Mucosa of descending colon (tissue), 3 donors: ENCODE measurements around the gene MPV17L. TPM values are rescaled to one million over a fixed set of nuclear protein-coding genes. Genes with fewer than 3 reads are reported as not detected.
"Not testable (repeated sequence)": the region's sequence is repeated elsewhere in the genome, so short reads cannot be mapped to it uniquely, and the experiment has no call there.

Experiments used
- ATAC-seq: fragments of 200-7000 bp; cut with Tn5 transposase; one replicate; pipeline ENCODE4 v1.9.1; 2020; ENCODE audit warnings: mild to moderate bottlenecking, moderate library complexity
- DNase-seq, 3 donors: peaks; one replicate each; pipeline ENCODE4 v3.0.0-alpha.2; 2020
- H3K36me3 ChIP-seq: fragments of 200-600 bp; one replicate; pipeline ENCODE4 v1.8.0; 2021; ENCODE audit warnings: low read depth, mild to moderate bottlenecking
- H3K4me1 ChIP-seq: fragments of 200-600 bp; one replicate; pipeline ENCODE4 v1.8.0; 2021; ENCODE audit warnings: low read depth, mild to moderate bottlenecking
- H3K4me3 ChIP-seq: fragments of 200-600 bp; one replicate; pipeline ENCODE4 v1.8.0; 2021; ENCODE audit warnings: mild to moderate bottlenecking
- H3K9me3 ChIP-seq: fragments of 200-600 bp; one replicate; pipeline ENCODE4 v1.8.0; 2021; ENCODE audit warnings: mild to moderate bottlenecking
- CTCF ChIP-seq: fragments of 200-600 bp; IDR thresholded peaks from one replicate; pipeline ENCODE4 v1.8.0; 2022; ENCODE audit warnings: antibody characterized with exemption, mild to moderate bottlenecking
- intact Hi-C, 2 donors: fragments of 100-400 bp; cut with DNase I in 1 of 2; cut with micrococcal nuclease in 1 of 2; formaldehyde crosslinking; loops; one replicate each; pipeline versions ENCODE4 v1.11.0 to v1.11.1; 2022; cut with DNase I, micrococcal nuclease
- total RNA-seq, 3 donors: library from RNA; stranded (reverse); fragmentation: NEBNext Ultra II Directional in 2 of 3; extraction: Animal tissue kit (Norgen Biotek cat#: 25700) in 2 of 3; gene quantifications; one replicate each; pipeline versions ENCODE4 v1.2.1 to v1.2.4, GENCODE V29; 2021 to 2023
- donor health status: DM: no; HTN: no; CAD: no; lungs with moderate emphysema.
- donor health status: DM: no; HTN: no; CAD: no.
- donor health status: DM: no; HTN: yes; CAD: no.

The MPV17L gene
- total RNA-seq, 3 donors from 2014 or later, result 4.8 to 9.8 (median 8.3) TPM

DNA sequence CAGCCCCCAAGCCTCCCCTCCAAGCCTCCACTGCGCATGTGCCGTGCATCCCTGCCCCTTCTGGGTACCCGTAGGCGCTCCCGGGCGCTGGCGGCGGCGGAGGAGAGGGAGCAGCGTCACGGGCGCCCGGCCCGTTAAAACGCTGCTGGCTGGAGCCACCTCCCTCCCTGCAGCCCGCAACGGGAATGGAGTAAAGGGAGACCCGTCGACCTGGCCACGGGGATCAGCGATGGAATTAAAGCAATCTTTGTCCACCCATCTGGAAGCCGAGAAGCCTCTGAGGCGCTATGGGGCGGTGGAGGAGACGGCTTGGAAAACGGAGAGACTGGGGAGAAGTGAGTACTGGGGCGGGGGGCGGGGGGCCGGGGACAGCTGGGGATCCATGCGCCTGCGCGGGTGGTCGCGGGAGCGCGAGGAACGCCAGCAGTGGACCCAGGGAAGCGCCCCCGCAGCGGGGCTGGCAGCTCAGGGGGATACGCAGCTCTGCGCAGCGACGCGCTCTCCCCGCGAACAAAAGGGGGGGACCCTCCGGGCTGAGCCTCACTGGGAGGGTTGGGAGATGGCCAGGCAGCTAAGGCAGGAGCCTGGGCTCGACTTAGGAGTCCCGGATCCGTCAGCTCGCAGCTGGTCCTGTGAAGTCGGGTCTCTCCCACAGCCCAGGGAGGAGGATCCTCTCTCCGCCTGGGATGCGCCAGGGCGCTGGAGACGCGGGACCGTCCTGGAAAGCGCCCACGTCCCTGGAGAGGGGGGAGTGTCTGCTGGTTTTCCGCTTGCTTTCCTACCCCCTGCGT lies 39.1 kb downstream of the MPV17L start, which contains the start of gene BMERB1:
Gene BMERB1 (plus strand): TSS at position 164 of the 791 bp plus-strand sequence. CDS start 66 bp downstream, at position 230.
- no peaks in the 10 kb centered on the region for H3K9me3 ChIP-seq
- peak within 1 kb of the TSS; percentile 26 for H3K4me3 ChIP-seq
- H3K36me3 ChIP-seq, result no peaks in the 10 kb centered on the region
- peak; percentile 19 to 67 (median 50) for DNase-seq
- intact Hi-C loops, result no loop called here
- peak; percentile 79 for ATAC-seq
- no peak for TF ChIP-seq CTCF
- peaks cover 3% of the 10 kb centered on the region for H3K4me1 ChIP-seq

DNA sequence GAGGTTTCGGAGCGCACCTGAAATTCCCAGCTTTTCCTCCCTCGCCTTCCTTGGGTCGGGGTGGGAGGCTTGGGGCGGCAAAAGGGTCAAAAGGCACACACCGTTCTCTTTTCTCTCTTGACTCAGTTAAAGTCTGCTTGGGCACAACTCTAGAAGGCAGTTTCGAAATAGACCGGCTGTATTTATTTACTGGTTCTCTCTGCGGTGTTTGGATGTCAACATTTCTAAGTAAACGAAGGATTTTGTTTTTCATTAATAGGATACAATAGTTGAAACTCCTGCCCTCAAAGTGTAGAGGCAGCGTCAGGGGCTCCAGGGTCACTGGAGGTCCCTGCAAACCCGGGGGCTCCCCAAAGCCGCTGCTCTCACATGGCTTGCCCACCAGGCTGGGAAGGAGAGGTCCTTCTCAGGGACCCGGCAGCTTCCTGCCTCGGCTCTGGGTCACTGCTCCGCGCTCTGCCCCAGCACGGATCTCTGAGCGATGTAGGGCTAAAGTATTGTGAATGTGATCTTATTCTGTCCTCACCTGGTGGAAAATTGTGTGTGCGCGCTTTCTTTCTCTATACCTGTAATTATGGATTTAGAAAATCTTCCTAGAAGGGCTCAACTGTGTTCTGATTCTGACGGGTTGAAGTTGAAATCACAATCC lies 39.8 kb downstream of the MPV17L start:
- H3K9me3 ChIP-seq, result no peaks in the 10 kb centered on the region
- H3K4me3 ChIP-seq, result peak overlapping the region; percentile 26
- H3K36me3 ChIP-seq, result no peaks in the 10 kb centered on the region
- peaks cover 3% of the 10 kb centered on the region for H3K4me1 ChIP-seq
- ATAC-seq, result peak; percentile 24
- intact Hi-C loops, result no loop called here
- DNase-seq, result no peak
- no peak for TF ChIP-seq CTCF

GRCh38 chr16:15439102-15439501 lies 43.5 kb downstream of the MPV17L start:
- DNase-seq, result no peak
- peaks cover 3% of the 10 kb centered on the region for H3K4me1 ChIP-seq
- intact Hi-C loops, result no loop called here

DNA sequence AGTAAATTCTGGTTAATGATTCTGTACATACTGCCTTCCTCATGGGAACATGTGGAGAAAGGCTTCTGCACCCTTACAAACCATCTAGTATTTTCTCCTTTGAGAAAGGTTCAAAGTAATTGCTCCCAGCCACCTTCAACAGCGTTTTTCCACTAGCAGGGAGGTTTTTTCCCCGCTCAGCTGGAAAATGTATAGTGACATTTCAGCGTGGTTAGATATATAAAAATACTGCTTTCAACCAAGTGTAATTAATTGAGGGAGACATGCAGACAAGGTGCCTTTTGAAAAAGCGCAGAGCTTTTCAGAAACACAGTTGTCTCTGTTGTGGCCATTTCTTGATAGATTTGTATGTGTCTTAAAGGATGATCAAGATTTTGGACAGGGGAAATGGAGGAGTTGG lies 44.0 kb downstream of the MPV17L start:
- Histone ChIP-seq H3K4me3 (no peak overlapping the region), H3K36me3 (no peaks in the 10 kb centered on the region), H3K9me3 (no peaks in the 10 kb centered on the region), H3K4me1 (peaks cover 3% of the 10 kb centered on the region)
- DNase-seq, result no peak
- TF ChIP-seq CTCF, result no peak
- intact Hi-C loops, result no loop called here
- ATAC-seq, result no peak

More at GRCh38 chr16:15439102-15439501, 43.5 kb downstream of the MPV17L start:
- Histone ChIP-seq H3K9me3 (no peaks in the 10 kb centered on the region), H3K4me3 (no peak overlapping the region), H3K36me3 (no peaks in the 10 kb centered on the region)
- ATAC-seq, result no peak
- TF ChIP-seq CTCF, result no peak

DNA sequence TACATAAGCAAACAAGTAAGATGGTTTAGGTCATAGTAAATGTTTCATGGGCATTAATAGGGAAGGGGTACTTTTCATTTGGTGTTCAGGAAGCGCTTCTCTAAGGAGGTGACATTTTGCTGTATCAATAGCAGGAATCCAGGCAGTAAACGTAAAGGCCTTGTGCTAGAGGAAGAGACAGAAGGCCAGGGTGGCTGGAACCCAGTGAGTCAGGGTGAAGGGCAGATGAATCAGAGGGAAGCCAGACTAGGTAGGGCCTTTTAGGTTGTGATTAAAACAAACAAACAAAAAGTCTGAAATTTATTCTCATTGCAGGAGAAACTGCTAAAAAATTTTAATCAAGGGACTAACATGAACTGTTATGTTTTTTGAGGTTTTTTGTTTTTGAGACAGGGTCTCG lies 45.3 kb downstream of the MPV17L start:
- no peak overlapping the region for H3K4me3 ChIP-seq
- no peaks in the 10 kb centered on the region for H3K4me1 ChIP-seq
- no peak for ATAC-seq
- no peak for TF ChIP-seq CTCF
- intact Hi-C loops, result no loop called here
- no peak for DNase-seq
- no peaks in the 10 kb centered on the region for H3K36me3 ChIP-seq
- no peaks in the 10 kb centered on the region for H3K9me3 ChIP-seq

DNA sequence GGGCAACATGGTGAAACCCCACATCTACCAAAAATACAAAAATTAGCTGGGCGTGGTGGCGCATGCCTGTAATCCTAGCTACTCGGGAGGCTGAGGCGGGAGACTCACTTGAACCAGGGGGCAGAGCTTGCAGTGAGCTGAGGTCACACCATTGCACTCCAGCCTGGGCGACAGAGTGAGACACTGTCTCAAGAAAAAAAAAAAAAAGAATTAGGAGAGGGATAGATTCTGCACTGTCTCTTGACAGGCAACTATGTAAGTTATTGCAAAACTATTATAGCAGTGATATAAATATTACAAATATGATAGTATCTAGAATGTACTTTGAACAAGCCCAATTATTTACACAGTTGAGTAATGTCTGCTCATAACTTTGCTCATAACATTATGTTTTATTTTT lies 46.6 kb downstream of the MPV17L start:
- H3K36me3 ChIP-seq, DNase-seq, H3K4me1 ChIP-seq, ATAC-seq, H3K4me3 ChIP-seq, intact Hi-C loops, H3K9me3 ChIP-seq: not testable (repeated sequence)
